HG03565 (cell line): ENCODE measurements around the gene CYREN.
A peak's percentile ranks its signal among the peaks of the same experiment; 100 is the strongest.
"Not testable (repeated sequence)": the region's sequence is repeated elsewhere in the genome, so short reads cannot be mapped to it uniquely, and the experiment has no call there.

ENCODE experiments used
- ATAC-seq: cut with Tn5 transposase; IDR thresholded peaks from one replicate; pipeline ENCODE4 v1.9.1; 2021; ENCODE audit warnings: mild to moderate bottlenecking, moderate library complexity; ENCODE audit not compliant: unreplicated experiment

The CYREN gene, protein sequence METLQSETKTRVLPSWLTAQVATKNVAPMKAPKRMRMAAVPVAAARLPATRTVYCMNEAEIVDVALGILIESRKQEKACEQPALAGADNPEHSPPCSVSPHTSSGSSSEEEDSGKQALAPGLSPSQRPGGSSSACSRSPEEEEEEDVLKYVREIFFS

DNA sequence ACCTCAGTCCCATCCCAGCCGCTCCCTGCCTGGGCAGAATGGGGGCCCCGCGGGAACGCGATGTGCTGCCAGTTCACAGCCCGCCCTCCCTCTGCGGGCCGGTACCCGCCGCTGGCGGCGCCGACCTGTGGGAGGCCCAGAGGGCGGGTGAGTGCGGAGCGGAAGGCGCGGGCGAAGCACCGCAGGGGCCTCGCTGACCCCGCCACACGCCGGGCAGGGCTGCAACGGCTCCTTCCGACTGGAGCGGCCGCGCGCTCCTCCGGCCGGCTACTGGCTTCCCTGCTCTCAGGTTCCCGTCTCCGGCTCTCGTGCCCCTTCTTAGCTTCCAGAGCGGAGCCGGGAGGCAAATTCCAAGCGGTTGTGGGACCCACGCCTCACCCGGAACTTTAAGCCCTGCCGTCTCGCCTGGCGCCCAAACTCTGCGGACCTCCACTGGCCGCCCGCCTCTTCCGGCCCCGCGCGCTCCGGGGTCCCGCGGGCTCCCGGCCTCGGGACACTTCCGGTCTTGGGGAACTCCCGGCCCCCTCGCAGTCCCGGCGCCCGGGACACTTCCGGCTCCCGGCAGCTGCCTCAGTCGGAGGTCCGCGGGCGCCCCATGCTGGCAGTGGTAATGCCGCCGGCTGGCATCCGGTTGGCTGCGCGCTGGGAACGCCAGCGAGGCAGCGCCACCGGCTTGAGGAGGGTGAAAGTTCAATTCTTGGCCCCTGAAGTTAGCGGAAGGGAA is at the start of gene CYREN:
CYREN (minus strand) TSS at position 434 of the 724 bp plus-strand sequence. CDS start 1,785 bp downstream, outside the sequence.
- peak; percentile 59 for ATAC-seq

- no peak for ATAC-seq
These were observed 47.4 kb upstream of the CYREN start for GRCh38 chr7:135217645-135218509.

DNA sequence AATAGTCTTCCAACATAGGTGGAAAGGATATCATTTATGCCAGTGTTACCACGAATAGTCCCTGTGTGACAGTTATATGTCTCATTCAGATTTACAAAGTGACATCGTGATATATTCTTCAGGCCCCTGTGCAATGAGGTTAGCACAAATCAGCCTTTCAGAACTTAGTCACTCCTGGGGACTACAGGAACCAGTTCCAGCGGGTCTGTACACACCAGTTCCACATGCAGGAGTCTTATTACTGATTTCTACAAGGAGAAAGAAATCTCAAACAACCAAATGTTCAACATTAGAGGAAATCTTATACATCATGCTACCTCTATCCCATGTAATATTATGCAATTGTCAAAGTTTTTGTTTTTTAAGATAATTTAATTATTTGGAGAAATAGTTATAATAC is 45.2 kb upstream of the CYREN start:
- ATAC-seq = no peak

DNA sequence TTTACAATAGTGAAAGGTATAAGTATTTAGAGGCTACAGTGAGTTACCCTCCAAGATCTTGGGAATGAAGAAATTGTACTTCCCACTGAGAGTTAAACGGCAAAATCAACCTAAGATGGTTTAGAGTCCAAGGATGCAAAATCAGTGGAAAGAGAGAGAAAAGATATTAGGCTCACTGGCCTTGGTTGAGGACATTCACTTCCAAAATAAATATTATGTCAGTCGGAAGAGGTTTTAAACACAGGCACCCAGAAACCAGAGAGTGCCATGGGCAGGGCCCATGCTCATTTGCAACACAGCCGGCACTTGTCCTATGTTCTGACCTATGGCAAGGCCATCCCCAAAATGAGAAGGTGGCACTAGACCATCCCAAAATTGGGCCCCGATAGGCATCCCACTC is 44.7 kb upstream of the CYREN start:
- ATAC-seq = no peak

DNA sequence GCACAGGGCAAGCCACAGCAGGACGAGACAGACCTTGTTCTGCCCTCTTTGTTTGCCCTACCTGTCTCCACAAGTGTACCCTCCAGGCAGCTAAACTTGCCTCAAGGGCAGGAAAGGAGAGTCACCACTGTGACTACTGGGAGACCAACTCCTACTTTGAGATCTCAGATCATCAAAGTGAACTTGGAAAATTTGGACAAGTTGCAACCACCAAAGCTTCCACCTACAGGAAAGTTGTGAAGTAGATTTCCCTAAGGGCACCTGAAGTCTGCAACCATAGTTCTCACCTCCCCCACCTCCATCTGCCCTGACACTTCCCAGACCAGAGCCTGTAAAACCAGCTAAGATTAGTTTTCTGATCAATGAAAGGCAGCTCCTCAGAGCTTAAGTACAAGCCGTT is 43.3 kb upstream of the CYREN start:
- no peak for ATAC-seq

DNA sequence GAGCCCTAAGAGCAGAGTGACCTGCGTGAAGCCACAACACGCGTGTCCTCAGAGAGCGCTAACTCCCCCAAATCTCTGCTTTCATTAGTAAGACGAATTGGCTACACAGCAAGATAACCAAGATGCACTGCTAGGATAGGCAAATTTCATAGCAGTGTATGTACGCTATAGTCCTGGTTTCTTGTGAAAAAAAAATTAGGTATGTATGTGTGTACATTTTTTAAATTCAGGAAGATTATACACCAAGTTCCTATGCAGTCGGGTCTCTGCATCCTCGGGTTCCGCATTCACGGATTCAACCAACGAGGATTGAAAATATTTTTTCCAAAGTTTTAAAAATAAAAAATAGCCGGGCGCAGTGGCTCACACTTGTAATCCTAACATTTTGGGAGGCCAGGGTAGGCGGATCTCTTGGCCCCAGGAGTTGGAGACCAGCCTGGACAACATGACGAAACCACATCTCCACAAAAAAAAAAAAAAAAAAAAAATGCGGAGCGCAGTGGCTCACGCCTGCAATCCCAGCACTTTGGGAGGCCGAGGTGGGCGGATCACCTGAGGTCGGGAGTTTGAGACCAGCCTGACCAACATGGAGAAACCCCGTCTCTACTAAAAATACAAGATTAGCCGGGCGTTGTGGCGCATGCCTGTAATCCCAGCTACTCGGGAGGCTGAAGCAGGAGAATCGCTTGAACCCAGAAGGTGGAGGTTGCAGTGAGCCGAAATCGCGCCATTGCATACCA is 41.6 kb upstream of the CYREN start:
- not testable (repeated sequence) for ATAC-seq

- ATAC-seq = peak; percentile 66
These were observed 40.9 kb upstream of the CYREN start, which contains the start of gene WDR91 for GRCh38 chr7:135211179-135211945. TSS of gene WDR91 (minus strand) at chr7:135211526. CDS start at chr7:135211502, 24 bp downstream.

DNA sequence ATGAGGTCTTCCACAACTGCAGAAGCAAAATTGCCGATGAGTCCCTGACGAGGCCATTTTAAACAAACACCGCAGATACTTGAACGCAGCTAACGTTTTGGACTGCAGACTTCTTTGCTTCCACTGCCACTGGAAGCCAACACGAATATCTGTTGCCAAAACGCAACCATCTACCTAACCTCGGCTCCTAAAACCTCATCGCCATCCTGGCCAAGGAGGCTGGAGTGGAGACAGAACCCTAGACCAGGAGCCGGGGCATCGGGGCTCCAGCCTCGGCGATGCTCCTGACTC is 40.3 kb upstream of the CYREN start:
- no peak for ATAC-seq

DNA sequence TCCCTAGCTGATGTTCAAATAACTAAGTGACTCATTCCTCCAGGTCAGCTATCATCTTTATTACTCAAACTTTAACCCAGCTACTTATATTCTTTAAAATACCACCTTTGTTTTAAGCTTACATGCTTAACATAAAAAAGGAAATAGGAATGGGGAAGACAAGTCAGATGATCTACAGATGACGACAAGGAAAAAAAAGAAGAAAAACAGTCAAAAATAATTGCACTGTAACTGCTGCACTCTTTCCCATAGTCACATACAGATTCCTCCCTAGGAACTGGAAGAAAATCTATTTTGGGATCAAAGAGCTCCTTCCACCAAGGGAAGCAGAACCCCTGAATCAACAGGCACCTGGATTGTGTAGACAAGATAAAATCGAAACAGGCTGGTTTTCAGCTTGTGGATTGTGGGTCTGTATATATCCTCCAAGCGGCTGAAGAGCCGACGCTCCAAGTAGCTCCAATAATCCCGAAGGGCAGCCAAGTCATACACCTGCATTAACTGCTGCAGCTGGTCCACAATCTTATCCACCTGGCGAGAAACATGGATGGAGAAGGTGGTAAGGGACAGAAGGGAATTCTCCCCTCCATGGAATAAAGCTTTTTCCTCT is 38.8 kb upstream of the CYREN start:
- no peak for ATAC-seq

DNA sequence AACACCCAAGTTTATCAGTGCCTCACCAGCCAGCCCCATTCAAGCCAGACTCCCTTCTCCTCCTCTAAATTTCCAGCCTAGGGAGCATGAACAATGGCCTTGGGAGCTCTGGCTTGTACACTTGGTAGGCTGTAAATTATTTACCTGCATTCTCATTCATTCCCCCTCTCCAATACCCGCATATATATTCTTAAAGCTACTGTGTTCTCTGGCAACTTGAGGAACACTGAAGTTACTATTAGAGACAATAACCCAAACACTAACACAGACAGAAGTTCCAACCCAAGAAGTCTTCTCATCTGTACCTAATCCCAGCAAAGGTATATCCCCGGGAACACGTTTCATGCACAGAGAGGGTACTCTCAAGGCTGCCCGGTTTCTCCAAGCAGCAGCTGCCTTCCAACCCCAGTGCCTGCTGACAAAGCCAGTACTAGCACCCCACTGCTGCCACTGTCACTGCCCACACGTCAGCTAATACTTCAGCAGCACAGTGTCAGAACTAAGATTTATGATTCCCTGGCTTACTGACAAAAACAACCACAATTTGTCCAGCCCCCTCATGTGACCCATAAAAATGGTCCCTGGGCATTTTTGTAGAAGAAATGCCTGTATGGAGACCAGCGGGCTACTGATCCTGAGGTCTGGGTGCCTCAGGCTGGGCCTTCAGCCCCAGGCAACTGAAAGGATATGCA is 37.7 kb upstream of the CYREN start:
- no peak for ATAC-seq

DNA sequence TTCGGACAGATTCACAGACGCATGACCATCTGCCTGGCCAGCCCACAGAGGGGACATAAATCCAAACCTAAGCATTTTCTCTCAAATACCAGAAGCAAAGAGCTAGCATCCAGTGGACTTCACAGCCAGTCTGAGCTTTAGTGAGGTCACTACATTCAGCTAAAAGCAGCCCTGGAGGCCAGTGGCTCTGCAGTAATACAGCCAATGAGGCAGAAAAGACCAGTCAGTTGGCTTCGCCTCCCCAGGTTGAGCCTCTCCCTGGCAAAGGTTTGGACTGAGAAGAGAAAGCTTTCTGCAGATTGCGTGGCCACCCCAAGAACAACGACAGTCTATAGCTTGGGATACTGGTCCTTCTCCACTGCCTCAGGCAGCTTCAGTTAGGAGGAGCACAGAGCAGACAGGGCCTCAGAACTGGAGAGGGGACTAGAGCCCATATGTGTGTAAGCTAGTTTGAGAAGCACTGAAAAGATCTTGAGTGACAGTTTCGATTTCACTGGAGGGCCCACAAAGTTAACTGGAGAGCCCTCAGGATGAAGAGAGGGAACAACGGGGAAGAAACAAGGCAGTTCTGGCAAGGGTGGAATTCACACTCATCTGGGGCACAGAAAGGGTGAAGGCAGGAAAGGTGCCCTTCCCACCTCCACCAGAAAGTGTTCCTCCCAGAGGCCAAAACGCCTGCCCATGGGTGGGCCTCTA is 37.0 kb upstream of the CYREN start:
- no peak for ATAC-seq

GRCh38 chr7:135206941-135207391 is 36.5 kb upstream of the CYREN start:
- peak; percentile 37 for ATAC-seq

DNA sequence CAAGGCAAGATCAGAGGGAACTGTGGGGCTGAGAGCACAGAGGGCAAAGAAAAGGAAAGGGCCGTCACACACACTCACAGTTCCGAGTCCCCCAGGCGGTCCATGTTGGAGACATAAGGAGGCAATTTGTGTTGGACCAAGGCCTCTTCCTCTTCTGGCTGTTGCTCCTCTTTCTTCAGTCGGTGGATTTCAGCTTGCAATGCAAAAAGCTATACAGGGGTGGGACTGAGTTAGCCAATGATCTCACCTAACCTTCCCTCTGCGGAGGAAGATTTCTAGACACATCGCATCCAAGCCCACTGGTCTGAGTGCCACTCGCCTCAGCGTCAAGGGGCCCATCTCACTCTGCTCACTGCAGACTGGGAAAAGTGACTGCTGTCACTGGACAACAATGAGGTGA is 35.3 kb upstream of the CYREN start:
- ATAC-seq = no peak

DNA sequence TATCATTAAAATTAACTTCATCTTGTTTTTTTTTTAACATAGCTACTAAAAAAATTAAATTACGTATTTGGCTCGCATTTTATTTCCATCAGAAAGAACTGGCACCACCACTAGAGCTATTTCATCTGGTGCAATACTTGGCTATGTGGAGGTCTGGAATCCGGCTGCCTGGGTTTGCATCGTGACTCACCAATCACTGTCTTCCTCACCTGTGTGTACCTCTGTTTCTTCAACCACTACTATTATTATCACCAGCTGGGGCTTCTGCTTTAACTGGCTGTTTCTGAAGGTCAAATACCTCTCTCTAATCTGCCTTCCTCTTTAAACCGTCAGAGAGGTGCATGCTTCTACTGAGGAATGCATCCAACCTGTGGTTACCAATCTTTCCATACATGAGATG is 34.4 kb upstream of the CYREN start:
- no peak for ATAC-seq

DNA sequence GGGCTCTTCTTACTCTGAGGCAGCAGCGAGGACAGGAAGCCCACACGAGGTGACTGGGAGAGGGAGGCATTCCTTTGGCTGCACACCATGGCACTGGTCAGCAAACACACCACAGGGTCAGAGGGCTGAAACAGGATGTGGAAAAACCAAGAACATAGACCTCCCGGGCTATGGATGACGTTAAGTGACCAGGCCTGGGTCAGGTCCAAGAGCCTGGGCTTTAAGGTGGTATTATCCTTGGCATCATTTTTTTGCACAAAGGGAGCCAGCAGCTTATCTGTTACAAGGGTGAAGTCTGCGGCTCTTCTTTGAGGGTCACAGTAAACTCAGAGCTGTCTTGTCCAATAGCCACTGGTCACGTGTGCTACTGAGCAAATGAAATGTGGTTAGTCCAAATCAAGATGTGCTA is 33.8 kb upstream of the CYREN start:
- no peak for ATAC-seq

GRCh38 chr7:135201350-135201749 is 30.8 kb upstream of the CYREN start:
- no peak for ATAC-seq

GRCh38 chr7:135200821-135201331 is 30.4 kb upstream of the CYREN start:
- ATAC-seq = no peak

DNA sequence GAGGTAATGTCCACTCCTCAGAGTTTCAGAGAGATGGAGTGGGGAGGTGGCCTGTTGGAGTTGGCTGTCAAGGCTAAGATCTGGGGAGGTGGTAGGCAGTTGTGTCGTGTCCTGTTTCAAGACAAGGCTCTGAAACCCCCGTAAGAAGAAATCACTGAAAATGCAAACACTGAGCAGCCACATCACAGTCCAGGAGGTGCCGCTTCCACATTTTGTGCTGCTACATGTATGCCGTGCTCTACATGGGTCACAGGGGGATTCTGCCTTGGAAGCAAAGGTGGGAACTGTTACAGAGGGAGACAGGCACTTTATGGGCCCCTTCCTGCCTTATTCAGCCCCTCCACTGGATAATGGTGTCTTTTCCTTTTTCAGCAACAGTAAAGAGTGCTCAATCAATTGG is 28.9 kb upstream of the CYREN start:
- ATAC-seq = no peak
